Liver (tissue), 3 donors: Measurements from ENCODE around the gene TTC21A.
A peak's percentile ranks its signal among the peaks of the same experiment; 100 is the strongest.

Source experiments
- EGR1 ChIP-seq, 2 donors: IDR thresholded peaks; 2 replicates each; pipeline ENCODE4 v1.6.1; 2016 to 2018; ENCODE audit warnings: antibody characterized with exemption in 2 of 2, low read depth in 2 of 2
- GABPA ChIP-seq, 2 donors: IDR thresholded peaks in 1 of 2; conservative IDR thresholded peaks in 1 of 2; 2 replicates each; pipeline ENCODE4 v1.6.1; 2016; ENCODE audit warnings: antibody characterized with exemption in 2 of 2, mild to moderate bottlenecking in 1 of 2, moderate library complexity in 1 of 2
- MAX ChIP-seq: IDR thresholded peaks from 2 replicates; pipeline ENCODE4 v1.6.1; 2016; ENCODE audit warnings: antibody characterized with exemption
- SP1 ChIP-seq: IDR thresholded peaks from 2 replicates; pipeline ENCODE4 v1.6.1; 2018; ENCODE audit warnings: antibody characterized with exemption, mild to moderate bottlenecking
- ZBTB33 ChIP-seq: IDR thresholded peaks from 2 replicates; pipeline ENCODE4 v1.6.1; 2016; ENCODE audit warnings: antibody characterized with exemption
- TF ChIP-seq, protein P1 (sequence below): fragments of 150-350 bp; IDR thresholded peaks from 2 replicates; pipeline ENCODE4 v1.5.1; 2017; ENCODE audit warnings: improper control_type of control experiment, low read depth, low read length; ENCODE audit not compliant: missing input control
- TF ChIP-seq, protein P2 (sequence below): IDR thresholded peaks from 2 replicates; pipeline ENCODE4 v1.6.1; 2016; ENCODE audit warnings: antibody characterized with exemption, mild to moderate bottlenecking
- donor health status: healthy.
- donor health status: healthy.

DNA sequence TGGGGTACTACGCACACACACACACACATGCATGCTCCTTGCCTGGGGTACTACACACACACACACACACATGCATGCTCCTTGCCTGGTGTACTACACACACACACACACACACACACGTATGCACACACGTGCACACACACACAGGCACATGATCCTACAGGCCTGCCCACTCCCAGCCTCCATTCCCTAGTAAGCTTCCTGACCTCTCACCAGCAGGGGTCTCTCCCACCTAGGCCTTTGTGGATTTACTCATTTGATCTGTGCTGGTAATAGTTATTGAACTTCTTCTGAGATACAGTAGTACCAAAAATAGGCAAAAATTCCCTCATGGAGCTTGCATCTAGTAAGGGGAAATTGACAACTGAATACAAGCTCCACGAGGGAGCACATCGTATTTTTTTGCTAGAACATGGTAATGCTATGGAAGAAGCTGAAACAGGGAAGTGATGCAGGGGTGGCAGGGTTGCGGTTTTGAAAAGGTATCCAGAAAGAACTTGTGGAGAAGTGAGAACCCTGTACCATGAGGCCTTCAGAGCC, 19.1 kb downstream of the TTC21A start:
- TF ChIP-seq ZBTB33 (no peak), MAX (no peak), EGR1 (IDR thresholded peaks at IDR 0.05; ENCODE audit: low read depth in 2 of 2) (no peak), GABPA (IDR thresholded peaks at IDR 0.05 in 1 of 2, conservative IDR thresholded peaks at IDR 0.05 in 1 of 2) (no peak), SP1 (no peak)
- TF ChIP-seq, protein P1, sequence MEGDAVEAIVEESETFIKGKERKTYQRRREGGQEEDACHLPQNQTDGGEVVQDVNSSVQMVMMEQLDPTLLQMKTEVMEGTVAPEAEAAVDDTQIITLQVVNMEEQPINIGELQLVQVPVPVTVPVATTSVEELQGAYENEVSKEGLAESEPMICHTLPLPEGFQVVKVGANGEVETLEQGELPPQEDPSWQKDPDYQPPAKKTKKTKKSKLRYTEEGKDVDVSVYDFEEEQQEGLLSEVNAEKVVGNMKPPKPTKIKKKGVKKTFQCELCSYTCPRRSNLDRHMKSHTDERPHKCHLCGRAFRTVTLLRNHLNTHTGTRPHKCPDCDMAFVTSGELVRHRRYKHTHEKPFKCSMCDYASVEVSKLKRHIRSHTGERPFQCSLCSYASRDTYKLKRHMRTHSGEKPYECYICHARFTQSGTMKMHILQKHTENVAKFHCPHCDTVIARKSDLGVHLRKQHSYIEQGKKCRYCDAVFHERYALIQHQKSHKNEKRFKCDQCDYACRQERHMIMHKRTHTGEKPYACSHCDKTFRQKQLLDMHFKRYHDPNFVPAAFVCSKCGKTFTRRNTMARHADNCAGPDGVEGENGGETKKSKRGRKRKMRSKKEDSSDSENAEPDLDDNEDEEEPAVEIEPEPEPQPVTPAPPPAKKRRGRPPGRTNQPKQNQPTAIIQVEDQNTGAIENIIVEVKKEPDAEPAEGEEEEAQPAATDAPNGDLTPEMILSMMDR, result peak; percentile 57
- TF ChIP-seq, protein P2, sequence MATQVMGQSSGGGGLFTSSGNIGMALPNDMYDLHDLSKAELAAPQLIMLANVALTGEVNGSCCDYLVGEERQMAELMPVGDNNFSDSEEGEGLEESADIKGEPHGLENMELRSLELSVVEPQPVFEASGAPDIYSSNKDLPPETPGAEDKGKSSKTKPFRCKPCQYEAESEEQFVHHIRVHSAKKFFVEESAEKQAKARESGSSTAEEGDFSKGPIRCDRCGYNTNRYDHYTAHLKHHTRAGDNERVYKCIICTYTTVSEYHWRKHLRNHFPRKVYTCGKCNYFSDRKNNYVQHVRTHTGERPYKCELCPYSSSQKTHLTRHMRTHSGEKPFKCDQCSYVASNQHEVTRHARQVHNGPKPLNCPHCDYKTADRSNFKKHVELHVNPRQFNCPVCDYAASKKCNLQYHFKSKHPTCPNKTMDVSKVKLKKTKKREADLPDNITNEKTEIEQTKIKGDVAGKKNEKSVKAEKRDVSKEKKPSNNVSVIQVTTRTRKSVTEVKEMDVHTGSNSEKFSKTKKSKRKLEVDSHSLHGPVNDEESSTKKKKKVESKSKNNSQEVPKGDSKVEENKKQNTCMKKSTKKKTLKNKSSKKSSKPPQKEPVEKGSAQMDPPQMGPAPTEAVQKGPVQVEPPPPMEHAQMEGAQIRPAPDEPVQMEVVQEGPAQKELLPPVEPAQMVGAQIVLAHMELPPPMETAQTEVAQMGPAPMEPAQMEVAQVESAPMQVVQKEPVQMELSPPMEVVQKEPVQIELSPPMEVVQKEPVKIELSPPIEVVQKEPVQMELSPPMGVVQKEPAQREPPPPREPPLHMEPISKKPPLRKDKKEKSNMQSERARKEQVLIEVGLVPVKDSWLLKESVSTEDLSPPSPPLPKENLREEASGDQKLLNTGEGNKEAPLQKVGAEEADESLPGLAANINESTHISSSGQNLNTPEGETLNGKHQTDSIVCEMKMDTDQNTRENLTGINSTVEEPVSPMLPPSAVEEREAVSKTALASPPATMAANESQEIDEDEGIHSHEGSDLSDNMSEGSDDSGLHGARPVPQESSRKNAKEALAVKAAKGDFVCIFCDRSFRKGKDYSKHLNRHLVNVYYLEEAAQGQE, result no peak
